OCI-LY3 (cell line): Measurements from ENCODE around the gene KCMF1.

Experiments used
- EZH2phosphoT487 ChIP-seq: fragments of 200-600 bp; shearing (Covaris generic); IDR thresholded peaks from 2 replicates; pipeline ENCODE4 v1.6.1; 2018; ENCODE audit warnings: antibody characterized with exemption, mixed run types, low read depth
- TF ChIP-seq, protein P1 (sequence below): fragments of 200-600, 300-600 bp; sonication (generic); IDR thresholded peaks from 2 replicates; pipeline ENCODE4 v1.5.1; 2014; ENCODE audit warnings: antibody characterized with exemption, low read length, low read depth

DNA sequence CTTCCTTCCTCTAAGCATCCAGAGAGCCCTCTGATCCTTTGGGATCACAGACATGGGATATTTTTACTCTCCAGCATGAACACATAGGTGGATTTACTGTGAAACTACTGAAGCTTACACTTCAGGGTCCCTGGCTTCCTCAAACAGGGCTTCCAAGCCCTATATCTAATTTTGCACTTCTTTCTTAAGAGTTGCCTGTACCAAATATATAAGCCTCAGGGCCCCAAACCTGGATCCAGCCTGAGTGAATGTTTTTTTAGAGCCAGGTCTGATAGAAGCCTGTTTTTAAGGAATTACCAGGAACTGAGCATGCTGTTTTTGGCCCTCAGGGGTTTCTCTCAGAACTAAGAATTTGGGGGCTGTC lies 13.2 kb upstream of the KCMF1 start:
- TF ChIP-seq, protein P1, sequence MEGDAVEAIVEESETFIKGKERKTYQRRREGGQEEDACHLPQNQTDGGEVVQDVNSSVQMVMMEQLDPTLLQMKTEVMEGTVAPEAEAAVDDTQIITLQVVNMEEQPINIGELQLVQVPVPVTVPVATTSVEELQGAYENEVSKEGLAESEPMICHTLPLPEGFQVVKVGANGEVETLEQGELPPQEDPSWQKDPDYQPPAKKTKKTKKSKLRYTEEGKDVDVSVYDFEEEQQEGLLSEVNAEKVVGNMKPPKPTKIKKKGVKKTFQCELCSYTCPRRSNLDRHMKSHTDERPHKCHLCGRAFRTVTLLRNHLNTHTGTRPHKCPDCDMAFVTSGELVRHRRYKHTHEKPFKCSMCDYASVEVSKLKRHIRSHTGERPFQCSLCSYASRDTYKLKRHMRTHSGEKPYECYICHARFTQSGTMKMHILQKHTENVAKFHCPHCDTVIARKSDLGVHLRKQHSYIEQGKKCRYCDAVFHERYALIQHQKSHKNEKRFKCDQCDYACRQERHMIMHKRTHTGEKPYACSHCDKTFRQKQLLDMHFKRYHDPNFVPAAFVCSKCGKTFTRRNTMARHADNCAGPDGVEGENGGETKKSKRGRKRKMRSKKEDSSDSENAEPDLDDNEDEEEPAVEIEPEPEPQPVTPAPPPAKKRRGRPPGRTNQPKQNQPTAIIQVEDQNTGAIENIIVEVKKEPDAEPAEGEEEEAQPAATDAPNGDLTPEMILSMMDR = no peak
- no peak for TF ChIP-seq EZH2phosphoT487
